HG03354 (cell line): ENCODE results near the gene LTK.

Experiments used
- ATAC-seq: cut with Tn5 transposase; IDR thresholded peaks from one replicate; pipeline ENCODE4 v1.9.1; 2021; ENCODE audit warnings: mild to moderate bottlenecking; ENCODE audit not compliant: unreplicated experiment, poor library complexity, severe bottlenecking

LTK gene

DNA sequence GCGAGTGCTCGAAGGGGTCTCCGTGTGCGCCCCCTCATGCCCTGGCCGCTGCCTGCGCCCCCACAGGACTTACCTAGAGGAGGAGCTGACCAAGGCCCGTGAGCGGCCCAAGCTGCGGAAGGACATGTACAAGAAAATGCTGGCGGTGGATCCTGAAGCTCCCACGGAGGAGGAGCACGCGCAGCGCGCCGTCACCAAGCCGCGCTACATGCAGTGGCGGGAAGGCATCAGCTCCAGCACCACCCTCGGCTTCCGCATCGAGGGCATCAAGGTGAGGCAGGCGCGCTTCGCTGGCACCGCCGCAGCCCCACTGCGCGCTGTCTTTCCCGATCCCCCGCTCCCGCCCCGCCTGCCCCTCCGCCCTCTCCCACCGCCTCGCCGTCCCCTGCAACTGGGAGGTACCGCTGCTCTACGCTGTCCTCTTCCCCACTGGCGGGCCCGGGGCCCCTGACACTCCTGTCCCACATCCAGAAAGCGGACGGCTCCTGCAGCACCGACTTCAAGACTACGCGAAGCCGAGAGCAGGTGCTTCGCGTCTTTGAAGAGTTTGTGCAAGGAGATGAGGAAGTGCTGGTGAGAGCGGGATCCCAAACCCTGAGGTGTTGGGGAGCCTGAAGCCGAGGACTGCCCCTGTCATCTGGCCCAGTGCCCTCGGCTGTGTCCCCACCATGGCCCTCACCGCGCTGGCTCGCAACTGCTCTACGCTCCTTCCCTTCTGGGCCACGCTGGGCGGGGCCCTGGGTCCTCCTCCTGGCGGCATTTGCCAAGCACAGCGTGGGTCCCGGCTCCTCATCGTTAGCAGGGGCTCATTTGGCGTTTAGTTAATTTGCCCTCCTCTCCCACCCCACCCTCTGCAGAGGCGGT, 11.5 kb downstream of the LTK start:
- ATAC-seq, result no peak

DNA sequence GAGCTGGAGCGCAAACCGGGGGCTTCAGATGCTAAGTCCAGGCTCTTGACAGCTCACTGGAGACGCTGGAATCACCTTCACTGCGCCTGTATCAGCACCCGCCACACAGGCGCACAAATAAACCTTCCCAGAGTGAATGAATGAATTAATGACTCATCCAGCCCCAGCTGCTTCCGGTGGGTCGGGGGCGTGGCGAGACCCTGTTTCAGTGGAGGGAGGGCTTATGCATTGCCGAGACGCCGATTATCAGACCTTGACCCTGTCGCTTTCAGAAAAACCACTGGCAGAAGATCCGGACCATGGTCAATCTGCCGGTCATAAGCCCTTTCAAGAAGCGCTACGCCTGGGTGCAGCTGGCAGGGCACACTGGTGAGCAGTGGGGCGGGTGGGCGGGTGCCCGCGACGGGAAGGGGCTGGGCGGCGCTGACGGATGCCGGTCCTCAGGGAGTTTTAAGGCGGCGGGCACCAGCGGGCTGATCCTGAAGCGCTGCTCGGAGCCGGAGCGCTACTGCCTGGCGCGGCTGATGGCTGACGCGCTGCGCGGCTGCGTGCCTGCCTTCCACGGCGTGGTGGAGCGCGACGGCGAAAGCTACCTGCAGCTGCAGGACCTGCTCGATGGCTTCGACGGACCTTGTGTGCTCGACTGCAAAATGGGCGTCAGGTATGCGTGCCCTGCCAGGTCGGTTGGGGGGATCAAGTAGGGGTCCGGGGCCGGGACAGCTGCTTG, 12.3 kb downstream of the LTK start:
- ATAC-seq, result peak; percentile 45

GRCh38 chr15:41499109-41499851, 14.3 kb downstream of the LTK start:
- ATAC-seq, result no peak

- no peak for ATAC-seq
These were observed 15.0 kb downstream of the LTK start for GRCh38 chr15:41498657-41499056.

- no peak for ATAC-seq
These were observed 17.7 kb downstream of the LTK start for GRCh38 chr15:41495736-41496599.

DNA sequence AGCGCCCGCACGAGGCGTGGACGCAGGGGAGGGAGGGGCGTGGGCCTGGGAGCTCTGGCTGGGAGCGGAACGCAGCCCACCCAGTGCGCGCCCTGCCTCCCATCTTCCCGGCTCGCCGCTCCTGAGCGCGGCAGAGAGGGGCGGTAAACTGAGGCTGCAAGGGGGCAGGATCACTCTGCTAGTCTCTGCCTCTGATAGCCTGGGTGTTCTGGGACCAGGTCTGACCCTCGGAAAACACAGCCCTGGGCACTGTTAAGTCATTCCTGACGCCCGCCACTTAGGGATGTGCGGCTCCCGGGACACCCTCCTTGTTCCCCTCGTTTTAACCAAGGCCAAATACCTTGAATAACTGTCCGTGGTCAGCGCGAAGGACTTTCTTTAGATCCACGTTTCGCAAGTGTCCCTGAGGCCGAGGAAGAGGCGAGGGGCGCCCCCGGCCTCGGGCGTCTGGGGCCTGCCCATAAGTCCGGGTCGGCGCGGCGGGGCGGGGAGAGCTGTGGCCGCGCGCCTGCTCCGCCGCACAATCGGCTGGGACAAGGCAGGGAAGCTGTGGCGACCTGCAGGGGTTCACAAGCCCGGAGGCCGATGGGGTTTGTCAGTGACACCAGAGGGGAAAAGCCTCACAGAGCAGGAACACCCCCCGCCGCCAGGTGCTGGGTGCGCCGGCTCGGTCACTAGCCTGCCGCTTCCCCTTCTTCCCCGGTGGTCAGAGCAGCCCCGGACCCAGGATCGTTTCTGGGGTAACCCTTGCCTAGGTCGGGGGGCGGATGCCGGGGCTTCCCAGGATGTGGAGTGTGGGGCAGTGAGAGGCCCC, 18.5 kb downstream of the LTK start:
- ATAC-seq, result no peak

GRCh38 chr15:41494190-41494921, 19.3 kb downstream of the LTK start:
- ATAC-seq, result peak; percentile 17

GRCh38 chr15:41493902-41494189, 19.8 kb downstream of the LTK start:
- peak; percentile 23 for ATAC-seq

- ATAC-seq, result peak; percentile 66
These were observed 20.3 kb downstream of the LTK start, which contains the start of gene ITPKA for GRCh38 chr15:41493205-41493901. Gene ITPKA (plus strand): TSS chr15:41493874. CDS start chr15:41493928, 54 bp downstream.

GRCh38 chr15:41492597-41493204, 20.9 kb downstream of the LTK start:
- no peak for ATAC-seq

GRCh38 chr15:41491889-41492288, 21.7 kb downstream of the LTK start:
- no peak for ATAC-seq

- no peak for ATAC-seq
These were observed 23.3 kb downstream of the LTK start for GRCh38 chr15:41490355-41490754.

DNA sequence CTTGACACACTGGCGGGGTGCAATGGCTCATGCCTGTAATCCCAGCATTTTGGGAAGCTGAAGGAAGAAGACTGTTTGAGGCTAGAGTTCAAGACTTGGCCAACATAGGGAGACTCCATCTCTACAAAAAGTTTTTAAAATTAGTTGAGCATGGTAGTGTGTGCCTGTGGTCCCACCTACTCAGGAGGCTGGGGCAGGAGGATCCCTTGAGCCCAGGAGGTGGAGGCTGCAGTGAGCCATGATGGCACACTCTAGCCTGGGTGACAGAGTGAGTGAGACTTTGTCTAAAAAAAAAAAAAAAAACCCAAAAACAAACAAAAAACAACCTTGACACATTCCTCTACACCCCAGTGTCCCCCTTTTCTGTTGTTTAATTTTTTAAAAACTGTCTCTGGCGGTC, 24.0 kb downstream of the LTK start:
- no peak for ATAC-seq

DNA sequence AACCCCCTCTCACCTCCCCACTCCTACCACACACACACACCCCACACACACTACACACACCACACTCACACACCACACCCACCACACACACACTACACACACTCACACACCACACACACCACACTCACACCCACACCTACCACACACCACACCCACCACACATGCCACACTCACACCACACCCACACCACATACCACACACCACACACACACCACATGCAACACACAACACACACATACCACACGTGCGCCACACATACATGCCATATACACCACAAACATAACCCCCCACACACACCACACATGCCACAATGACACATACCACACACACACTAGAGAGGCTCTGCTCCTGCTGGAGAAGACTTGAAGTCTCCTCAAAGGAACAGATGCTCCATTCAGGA, 25.8 kb downstream of the LTK start:
- no peak for ATAC-seq

- ATAC-seq, result no peak
These were observed 26.2 kb downstream of the LTK start for GRCh38 chr15:41487381-41487780.

DNA sequence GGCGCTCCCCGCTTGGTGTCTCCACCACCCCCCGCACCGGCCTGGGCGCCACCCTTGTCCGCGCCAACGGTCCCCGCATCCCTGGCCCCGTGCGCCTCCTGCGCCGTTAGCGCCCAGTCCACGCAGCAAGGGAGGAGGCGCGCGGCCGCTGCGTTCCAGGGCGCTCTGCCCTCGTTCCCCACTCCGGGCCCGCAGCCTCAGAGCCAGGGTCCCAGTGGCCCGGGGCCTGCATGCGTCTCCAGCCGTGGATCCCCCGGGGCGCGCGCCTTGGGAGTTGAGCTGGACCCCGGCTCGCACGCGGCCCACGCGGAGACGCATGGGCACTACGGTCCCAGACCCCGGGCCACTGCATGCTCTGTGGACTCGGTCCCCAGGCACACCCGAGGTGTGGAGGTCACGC, 27.3 kb downstream of the LTK start:
- ATAC-seq, result no peak

GRCh38 chr15:41484937-41485625, 28.5 kb downstream of the LTK start:
- no peak for ATAC-seq
